Measurements from ENCODE around the gene NEDD4L.

Gene NEDD4L

GRCh38 chr18:58385472-58385871, 341.4 kb downstream of the NEDD4L start:
- no peak for TF ChIP-seq CTCF (IDR thresholded peaks at IDR 0.05; ENCODE audit: extremely low read depth, insufficient read depth, missing control alignments)
- DNase-seq (ENCODE audit: low spot score), result no peak
- in situ Hi-C loops (cut with MboI; ENCODE audit: low pct_unique_long_range_greater_than_20kb, low sequenced_read_pairs, unreplicated experiment), result no loop called here

GRCh38 chr18:58386780-58387179, 342.8 kb downstream of the NEDD4L start:
- in situ Hi-C loops (cut with MboI; ENCODE audit: low pct_unique_long_range_greater_than_20kb, low sequenced_read_pairs, unreplicated experiment), result no loop called here
- TF ChIP-seq CTCF (IDR thresholded peaks at IDR 0.05; ENCODE audit: extremely low read depth, insufficient read depth, missing control alignments), result no peak
- DNase-seq (ENCODE audit: low spot score), result no peak

GRCh38 chr18:58387716-58388115, 343.7 kb downstream of the NEDD4L start:
- TF ChIP-seq CTCF (IDR thresholded peaks at IDR 0.05; ENCODE audit: extremely low read depth, insufficient read depth, missing control alignments), result no peak
- no peak for DNase-seq (ENCODE audit: low spot score)
- in situ Hi-C loops (cut with MboI; ENCODE audit: low pct_unique_long_range_greater_than_20kb, low sequenced_read_pairs, unreplicated experiment), result no loop called here

- DNase-seq (ENCODE audit: low spot score), result no peak
- in situ Hi-C loops (cut with MboI; ENCODE audit: low pct_unique_long_range_greater_than_20kb, low sequenced_read_pairs, unreplicated experiment), result no loop called here
- no peak for TF ChIP-seq CTCF (IDR thresholded peaks at IDR 0.05; ENCODE audit: extremely low read depth, insufficient read depth, missing control alignments)
Measured at GRCh38 chr18:58388736-58389135, 344.7 kb downstream of the NEDD4L start.

GRCh38 chr18:58389745-58390144, 345.7 kb downstream of the NEDD4L start:
- no peak for DNase-seq (ENCODE audit: low spot score)
- in situ Hi-C loops (cut with MboI; ENCODE audit: low pct_unique_long_range_greater_than_20kb, low sequenced_read_pairs, unreplicated experiment), result no loop called here

GRCh38 chr18:58390399-58390798, 346.4 kb downstream of the NEDD4L start:
- DNase-seq (ENCODE audit: low spot score), result no peak
- in situ Hi-C loops (cut with MboI; ENCODE audit: low pct_unique_long_range_greater_than_20kb, low sequenced_read_pairs, unreplicated experiment), result no loop called here
- no peak for TF ChIP-seq CTCF (IDR thresholded peaks at IDR 0.05; ENCODE audit: extremely low read depth, insufficient read depth, missing control alignments)

More at GRCh38 chr18:58389745-58390144, 345.7 kb downstream of the NEDD4L start:
- no peak for TF ChIP-seq CTCF (IDR thresholded peaks at IDR 0.05; ENCODE audit: extremely low read depth, insufficient read depth, missing control alignments)

Measured in GM13977 (cell line).